ENCODE data around the gene KRT8.
"Not testable (repeated sequence)": the region's sequence is repeated elsewhere in the genome, so short reads cannot be mapped to it uniquely, and the experiment has no call there.

KRT8 gene

GRCh38 chr12:52901715-52902541 lies 2.9 kb downstream of the KRT8 start:
- DNase-seq = no peak

- no peak for DNase-seq
These were observed 3.8 kb downstream of the KRT8 start for GRCh38 chr12:52900896-52901714.

- no peak for DNase-seq
These were observed 4.5 kb downstream of the KRT8 start for GRCh38 chr12:52900166-52900895.

GRCh38 chr12:52899338-52900035 lies 5.4 kb downstream of the KRT8 start:
- DNase-seq = no peak

- no peak for DNase-seq
These were observed 8.4 kb downstream of the KRT8 start for GRCh38 chr12:52896190-52897100.

GRCh38 chr12:52895726-52896189 lies 9.1 kb downstream of the KRT8 start:
- no peak for DNase-seq

- no peak for DNase-seq
These were observed 11.9 kb downstream of the KRT8 start for GRCh38 chr12:52892974-52893373.

- DNase-seq = no peak
These were observed 12.5 kb downstream of the KRT8 start for GRCh38 chr12:52892207-52892852.

DNA sequence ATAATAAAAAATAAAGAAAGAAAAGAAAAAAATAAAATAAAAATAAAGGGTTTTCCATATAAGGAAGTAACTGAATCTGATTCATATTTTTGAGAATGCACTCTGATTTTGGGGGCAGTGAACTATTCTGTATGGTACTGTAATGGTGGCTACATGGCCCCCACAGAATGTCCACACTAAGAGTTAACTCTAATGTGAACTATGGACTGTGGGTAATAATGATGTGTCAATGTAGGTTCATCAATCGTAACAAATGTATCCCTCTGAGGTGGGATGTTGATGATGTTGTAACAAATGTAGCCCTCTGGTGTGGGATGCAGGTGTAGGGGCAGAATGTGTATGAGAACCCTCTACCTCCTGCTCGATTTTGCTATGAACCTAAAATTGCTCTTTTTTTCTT lies 13.8 kb downstream of the KRT8 start:
- DNase-seq = no peak

DNA sequence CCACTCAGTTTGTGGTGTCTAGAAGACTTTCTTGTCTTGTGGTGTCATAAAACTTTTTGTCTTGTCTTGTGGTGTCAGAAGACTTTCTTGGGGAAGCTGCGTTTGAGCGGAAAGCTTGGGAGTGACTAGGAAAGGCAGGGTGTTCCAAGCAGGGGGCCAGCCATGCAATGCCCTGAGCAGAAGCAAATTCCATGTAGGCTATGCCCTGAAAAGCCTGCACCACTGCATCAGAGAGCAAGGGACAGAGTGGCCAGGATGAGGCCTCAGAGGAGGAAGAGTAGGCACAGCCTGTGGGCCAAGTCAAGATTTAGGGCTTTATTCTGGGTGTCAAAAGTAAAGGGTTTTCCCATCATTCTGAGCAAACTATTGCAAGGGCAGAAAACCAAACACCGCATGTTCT lies 14.5 kb downstream of the KRT8 start:
- DNase-seq = no peak

DNA sequence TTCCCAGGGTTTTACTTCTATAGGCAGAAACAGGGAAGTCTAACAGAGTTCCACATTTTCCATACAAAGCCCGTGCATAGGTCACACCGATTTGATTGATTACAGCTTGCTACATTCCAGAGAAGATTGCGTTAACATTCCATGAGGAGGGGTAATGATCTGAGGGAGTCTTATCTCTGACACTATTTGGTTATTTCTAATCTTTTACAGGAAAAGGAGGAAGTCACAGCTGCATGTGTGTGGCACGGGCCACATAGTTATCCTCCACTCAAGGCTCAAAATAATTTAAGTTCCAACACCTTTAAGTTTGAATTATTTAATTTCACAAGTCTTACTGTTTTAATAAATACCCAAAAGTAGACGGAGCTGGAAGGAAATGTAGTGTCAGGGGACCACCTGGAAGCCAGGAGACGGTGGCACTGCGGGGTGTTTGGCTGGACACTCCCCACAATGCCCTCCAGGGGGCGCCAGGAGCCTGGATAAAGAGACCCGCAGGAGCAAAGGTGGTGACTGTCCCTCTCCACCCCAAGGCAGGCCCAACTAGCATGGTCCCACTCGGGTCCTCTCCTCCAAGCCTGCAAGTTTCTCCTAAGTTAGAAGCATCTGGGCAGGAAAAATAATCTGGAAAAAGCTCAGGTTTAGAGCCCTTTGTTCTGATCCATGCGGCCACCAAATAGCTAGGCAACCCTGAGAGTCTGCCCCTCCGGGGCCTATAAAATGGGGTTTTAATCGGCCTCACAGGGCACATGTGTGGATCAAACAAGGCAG lies 20.2 kb downstream of the KRT8 start:
- DNase-seq = peak; percentile 79

DNA sequence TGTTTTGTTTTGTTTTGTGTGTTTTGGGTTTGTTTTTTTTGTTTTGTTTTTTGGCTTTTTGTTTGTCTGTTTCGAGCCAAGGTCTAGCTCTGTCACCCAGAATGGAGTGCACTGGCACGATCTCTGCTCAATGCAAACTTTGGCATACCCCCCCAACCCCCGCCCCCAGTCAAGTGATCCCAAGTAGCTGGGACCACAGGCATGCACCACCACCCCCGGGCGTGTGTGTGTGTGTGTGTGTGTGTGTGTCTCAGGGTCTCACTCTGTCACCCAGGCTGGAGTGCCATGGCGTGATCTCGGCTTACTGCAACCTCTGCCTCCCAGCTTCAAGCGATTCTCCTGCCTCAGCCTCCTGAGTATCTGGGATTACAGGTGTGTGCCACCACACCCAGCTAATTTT lies 24.4 kb downstream of the KRT8 start:
- DNase-seq = not testable (repeated sequence)

- DNase-seq = peak; percentile 88
These were observed 25.2 kb downstream of the KRT8 start for GRCh38 chr12:52879394-52880351.

DNA sequence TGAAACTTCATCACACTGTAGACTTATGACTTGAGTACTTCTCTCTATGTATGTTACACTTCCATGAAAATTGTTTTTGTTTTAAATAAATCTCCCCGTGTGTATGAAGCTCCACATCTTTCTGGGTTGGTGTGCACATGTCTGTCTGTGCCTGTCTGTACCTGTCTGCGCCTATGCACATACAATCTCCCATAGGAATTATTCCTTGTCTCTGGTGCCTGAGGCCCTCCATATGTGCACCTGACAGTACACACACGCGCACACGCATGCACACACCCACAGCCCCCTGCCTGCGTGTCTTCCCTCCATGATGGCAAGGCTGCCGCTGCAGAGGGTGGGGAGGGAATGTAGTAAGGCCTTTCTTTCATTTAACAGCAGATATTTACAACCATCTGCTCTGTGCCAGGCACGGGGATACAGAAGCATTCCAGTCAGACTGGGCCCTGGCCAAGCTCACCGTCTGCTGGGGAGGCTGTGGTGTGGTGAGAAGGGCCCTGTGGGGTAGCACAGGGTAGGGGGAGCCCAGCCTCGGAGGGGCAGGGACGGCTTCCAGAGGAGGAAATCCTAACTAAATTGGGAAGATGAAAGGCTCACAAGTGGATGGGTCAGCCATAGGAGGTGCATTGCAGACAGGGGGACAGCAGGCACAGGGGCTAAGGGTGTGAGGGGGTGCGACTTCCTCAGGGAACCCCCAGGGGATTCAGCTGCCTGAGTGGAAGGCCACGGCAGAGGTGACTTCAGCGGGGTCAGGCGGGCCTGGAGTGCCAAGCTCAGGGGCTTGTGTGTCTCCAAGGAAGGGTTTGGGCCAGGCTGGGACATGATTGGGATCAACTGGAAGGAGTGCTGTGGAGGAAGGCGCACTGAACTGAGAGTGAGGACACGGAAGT lies 26.1 kb downstream of the KRT8 start:
- DNase-seq = no peak

DNA sequence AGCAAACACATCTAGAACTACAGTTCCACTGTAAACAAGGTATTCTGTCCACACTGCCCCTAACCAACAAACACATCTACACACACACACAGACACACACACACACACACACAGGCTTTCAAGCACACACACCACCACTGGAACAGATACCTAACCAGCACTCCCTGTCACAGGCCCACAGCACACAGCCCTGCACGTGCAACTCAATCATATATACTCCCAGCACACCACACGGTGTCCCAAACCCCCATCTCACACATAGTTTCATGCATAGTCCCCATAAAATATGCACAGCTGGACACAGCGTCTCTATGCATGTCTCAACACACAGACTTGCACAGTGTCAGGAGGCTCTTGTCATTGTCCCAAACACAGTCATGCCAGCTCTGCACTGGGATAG lies 27.6 kb downstream of the KRT8 start:
- DNase-seq = no peak

DNA sequence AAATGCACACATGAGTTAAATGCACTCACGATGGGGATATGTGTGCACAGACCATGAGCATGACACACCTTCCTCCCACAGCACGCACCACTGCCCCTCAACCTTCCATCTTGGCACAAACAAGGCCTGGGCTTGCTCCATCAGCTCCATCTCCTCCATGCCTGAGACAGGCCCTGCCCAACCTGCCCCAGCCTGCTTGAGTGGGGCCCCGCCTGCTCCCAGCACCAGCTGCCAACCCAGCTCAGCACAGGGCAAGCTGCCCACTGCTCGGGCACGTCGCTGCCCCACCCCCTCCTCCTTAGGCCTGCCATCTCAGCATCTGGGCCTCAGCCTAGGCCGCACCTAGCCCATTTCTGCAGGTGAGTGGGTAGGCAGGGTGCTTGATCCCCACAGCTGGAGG lies 28.5 kb downstream of the KRT8 start:
- peak; percentile 66 for DNase-seq

GRCh38 chr12:52874573-52875435 lies 30.1 kb downstream of the KRT8 start:
- no peak for DNase-seq

All from RPMI8226 (cell line).